H4 (cell line): ENCODE results near the gene CCDC127. TPM values are rescaled to one million over a fixed set of nuclear protein-coding genes. Genes with fewer than 3 reads are reported as not detected.

Experiments used
- DNase-seq: peaks from one replicate; pipeline ENCODE4 v3.0.0-alpha.2; 2015; ENCODE audit warnings: low spot score
- total RNA-seq: library from RNA; depleted of rRNA; stranded (reverse); fragments of >200 nt; shearing (Covaris generic); gene quantifications from 2 replicates; pipeline ENCODE4 v1.2.3, GENCODE V29; 2014

Gene CCDC127
- total RNA-seq, 1 experiment from 2014 or later = 4.8 TPM

DNA sequence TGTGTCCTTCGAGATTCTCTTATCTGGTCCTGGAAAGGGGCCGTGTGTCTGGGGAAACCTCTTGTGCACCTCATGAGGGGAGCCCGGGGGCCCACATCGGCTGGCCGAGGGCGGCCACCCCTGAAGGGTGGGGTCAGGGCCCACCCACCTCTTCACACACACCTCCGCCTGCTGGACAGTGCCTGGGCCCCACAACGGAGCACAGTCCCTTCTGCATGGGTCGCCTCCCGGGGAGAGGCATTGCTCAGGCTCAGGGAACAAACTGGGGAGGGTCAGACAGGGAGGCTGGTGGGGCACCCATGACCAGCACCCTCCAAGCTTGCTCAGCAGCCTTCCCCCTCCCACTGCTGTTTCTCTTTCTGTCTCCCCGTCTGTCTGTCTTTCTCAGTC lies 28.0 kb downstream of the CCDC127 start:
- no peak for DNase-seq

- DNase-seq = no peak
These were observed 28.5 kb downstream of the CCDC127 start for GRCh38 chr5:189486-189885.

- DNase-seq = peak; percentile 91
These were observed 29.2 kb downstream of the CCDC127 start for GRCh38 chr5:188488-189481.

GRCh38 chr5:187617-188451 lies 30.1 kb downstream of the CCDC127 start:
- no peak for DNase-seq

GRCh38 chr5:187042-187431 lies 30.9 kb downstream of the CCDC127 start:
- DNase-seq = no peak

DNA sequence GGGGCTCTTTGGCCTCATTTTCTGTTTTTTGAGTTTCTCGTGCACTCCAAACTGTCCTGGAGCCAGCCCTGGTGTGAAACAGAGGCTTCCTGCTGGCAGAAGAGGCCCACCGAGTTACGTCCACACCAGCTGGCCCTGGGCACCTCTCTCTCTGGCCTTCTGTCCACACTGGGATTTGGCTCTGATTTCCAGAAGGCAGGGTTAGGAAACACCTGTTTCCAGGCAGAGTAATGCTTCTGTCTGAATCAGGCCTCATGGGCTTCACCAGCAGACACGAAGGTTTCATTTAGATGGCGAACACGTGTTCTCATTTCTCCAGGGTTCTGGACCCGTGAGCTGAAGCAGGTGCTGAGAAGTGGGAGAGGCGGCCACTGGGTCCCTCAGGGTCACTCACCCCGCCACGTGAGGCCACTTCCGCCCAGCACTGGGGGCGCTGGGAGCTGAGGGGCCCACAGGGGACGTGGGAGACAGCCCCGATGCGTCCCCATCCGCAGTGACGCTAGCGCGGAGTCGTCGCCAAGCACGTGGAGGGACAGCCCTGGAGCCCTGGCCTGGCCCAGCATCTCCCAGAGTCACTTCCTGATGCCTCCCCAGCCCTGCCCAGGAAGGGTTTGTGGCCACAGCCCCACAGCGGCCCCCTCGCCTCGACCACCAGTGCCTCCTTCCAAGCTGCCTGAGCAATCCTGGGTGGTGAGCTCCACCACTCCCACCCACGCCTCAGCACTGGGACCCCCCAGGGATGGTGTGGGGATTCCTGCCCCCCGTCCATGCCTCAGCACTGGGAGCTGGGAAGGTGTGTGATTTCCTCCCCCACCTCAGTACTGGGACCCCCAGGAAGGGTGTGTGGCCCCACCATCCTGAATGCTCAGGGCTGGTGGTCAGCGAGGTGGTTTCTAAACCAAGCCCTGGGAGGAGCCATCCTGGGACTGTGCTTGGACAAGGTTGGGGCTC lies 31.6 kb downstream of the CCDC127 start:
- no peak for DNase-seq

- DNase-seq = no peak
These were observed 32.6 kb downstream of the CCDC127 start for GRCh38 chr5:185095-186070.

- no peak for DNase-seq
These were observed 33.5 kb downstream of the CCDC127 start for GRCh38 chr5:184471-184870.

- DNase-seq = no peak
These were observed 35.8 kb downstream of the CCDC127 start for GRCh38 chr5:182126-182525.

- DNase-seq = no peak
These were observed 36.4 kb downstream of the CCDC127 start for GRCh38 chr5:181566-181965.

- DNase-seq = no peak
These were observed 36.8 kb downstream of the CCDC127 start for GRCh38 chr5:181160-181559.

GRCh38 chr5:180286-180918 lies 37.6 kb downstream of the CCDC127 start:
- DNase-seq = no peak

GRCh38 chr5:179401-179800 lies 38.6 kb downstream of the CCDC127 start:
- no peak for DNase-seq

DNA sequence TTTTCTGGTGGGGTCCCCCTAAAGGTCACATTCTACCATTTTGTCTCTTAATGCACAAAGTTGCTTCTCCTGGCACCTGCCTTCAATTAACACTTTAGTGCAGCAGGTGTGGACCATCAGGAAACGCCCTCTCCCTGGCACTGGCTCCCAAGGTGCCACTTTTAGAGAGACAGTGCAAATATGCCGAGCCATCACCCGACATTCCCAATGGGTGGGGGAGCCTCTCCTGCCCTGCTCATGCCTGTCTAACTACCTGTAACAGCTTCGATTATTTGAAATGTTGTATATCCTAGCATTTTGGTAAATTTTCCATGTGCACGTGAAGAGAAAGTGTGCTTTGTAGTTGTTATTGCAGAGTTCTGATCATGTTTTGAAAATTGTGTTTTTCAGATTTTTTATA lies 39.8 kb downstream of the CCDC127 start:
- no peak for DNase-seq

- no peak for DNase-seq
These were observed 41.6 kb downstream of the CCDC127 start for GRCh38 chr5:176296-176823.

DNA sequence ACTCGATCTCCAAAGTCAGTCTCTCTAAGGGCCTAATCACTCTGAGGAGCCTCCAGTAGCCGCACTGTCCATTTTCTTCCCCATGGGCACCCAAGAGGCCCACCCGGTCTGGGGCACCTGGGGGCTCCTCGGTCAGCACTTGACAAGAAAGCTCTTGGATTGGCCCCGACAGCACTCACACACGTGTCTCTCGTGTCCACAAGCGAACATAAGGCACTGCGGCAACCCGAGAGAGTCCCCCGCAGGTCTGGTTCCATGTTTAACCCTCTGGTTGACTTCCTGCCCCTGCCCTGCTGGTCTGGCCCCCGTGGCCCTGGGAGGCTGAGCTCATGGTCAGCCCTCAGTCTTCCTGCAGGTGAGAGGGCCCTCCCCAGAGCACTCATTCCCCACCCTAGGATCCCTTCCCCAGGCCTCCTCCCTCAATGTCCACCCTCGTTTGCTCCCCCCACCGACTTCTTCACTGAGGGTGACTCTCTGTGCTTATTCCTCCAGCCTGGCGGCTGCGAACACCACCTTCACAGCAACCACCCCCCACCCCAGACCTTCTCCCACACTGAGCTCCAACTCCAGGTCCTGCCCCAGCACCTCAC lies 43.0 kb downstream of the CCDC127 start:
- no peak for DNase-seq

DNA sequence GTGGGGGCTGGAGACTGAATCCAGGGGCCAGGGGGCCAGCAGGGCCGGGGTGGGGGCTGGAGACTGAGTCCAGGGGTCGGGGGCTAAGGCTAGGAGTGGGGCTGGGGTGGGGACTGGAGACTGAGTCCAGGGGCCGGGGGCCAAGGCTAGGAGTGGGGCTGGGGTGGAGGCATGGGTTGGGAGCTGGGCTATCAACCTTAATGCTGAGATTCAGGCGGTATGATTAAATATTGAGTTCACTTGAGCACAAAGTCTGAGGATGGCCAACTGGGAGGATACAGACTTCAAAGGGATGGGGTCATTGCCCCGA lies 43.7 kb downstream of the CCDC127 start:
- no peak for DNase-seq

GRCh38 chr5:173392-174290 lies 44.3 kb downstream of the CCDC127 start:
- DNase-seq = no peak
